WTC11 (cell line): ENCODE measurements around the gene NXF1. TPM values are rescaled to one million over a fixed set of nuclear protein-coding genes. Genes with fewer than 3 reads are reported as not detected.

Source experiments
- ATAC-seq: fragments of 200-7000 bp; cut with Tn5 transposase; 2 replicates; pipeline ENCODE4 v1.10.0; 2021; ENCODE audit warnings: mild to moderate bottlenecking, moderate library complexity
- CTCF ChIA-PET: fragments of 300-600 bp; sonication (Branson Sonifier 250); formaldehyde crosslinking; loops from one replicate; lab custom pipeline; 2021; ENCODE audit warnings: antibody characterized with exemption; lab: Charles Lee
- POLR2A ChIA-PET: fragments of 350-600 bp; sonication (Branson Sonifier 250); formaldehyde crosslinking; loops from one replicate; lab custom pipeline; 2021; ENCODE audit warnings: antibody characterized with exemption; lab: Charles Lee
- DNase-seq: peaks from one replicate; pipeline ENCODE4 v3.0.0; 2021; ENCODE audit warnings: low spot score
- H3K27ac Mint-ChIP-seq: 2 replicates; pipeline ENCODE4 v1.8.0; 2021; ENCODE audit warnings: mixed read lengths
- H3K27me3 Mint-ChIP-seq: 2 replicates; pipeline ENCODE4 v1.8.0; 2021; ENCODE audit warnings: low read depth, mild to moderate bottlenecking, moderate library complexity, mixed read lengths
- H3K36me3 Mint-ChIP-seq: 2 replicates; pipeline ENCODE4 v1.8.0; 2021; ENCODE audit warnings: mixed read lengths
- H3K4me1 Mint-ChIP-seq: 2 replicates; pipeline ENCODE4 v1.8.0; 2022; ENCODE audit warnings: mixed read lengths
- H3K4me3 Mint-ChIP-seq: 2 replicates; pipeline ENCODE4 v1.8.0; 2021; ENCODE audit warnings: mild to moderate bottlenecking, moderate library complexity, mixed read lengths
- H3K9me3 Mint-ChIP-seq: 2 replicates; pipeline ENCODE4 v1.8.0; 2021; ENCODE audit warnings: mixed read lengths
- FOXJ3 ChIP-seq: sonication (generic); formaldehyde crosslinking; IDR thresholded peaks from 2 replicates; pipeline ENCODE4 v1.9.0; 2021; ENCODE audit warnings: missing genetic modification reagents, mild to moderate bottlenecking, borderline replicate concordance
- FOXK1 ChIP-seq: sonication (generic); formaldehyde crosslinking; IDR thresholded peaks from 2 replicates; pipeline ENCODE4 v1.8.0; 2022; ENCODE audit warnings: mild to moderate bottlenecking, moderate library complexity, missing genetic modification reagents
- GRHL2 ChIP-seq: fragments of 250-450 bp; sonication (Bioruptor Pico); IDR thresholded peaks from 2 replicates; pipeline ENCODE4 v1.8.0; 2022; ENCODE audit warnings: mild to moderate bottlenecking, moderate library complexity; ENCODE audit not compliant: insufficient replicate concordance, severe bottlenecking
- GTF2I ChIP-seq: fragments of 250-450 bp; sonication (Bioruptor Pico); conservative IDR thresholded peaks from 2 replicates; pipeline ENCODE4 v1.4.0; 2021; ENCODE audit warnings: mild to moderate bottlenecking
- JAZF1 ChIP-seq: fragments of 250-450 bp; sonication (Bioruptor Pico); IDR thresholded peaks from 2 replicates; pipeline ENCODE4 v1.9.0; 2021; ENCODE audit warnings: moderate library complexity, mild to moderate bottlenecking, inconsistent platforms
- KAT7 ChIP-seq: sonication (generic); formaldehyde crosslinking; IDR thresholded peaks from 2 replicates; pipeline ENCODE4 v1.8.1; 2023; ENCODE audit warnings: missing genetic modification reagents, mild to moderate bottlenecking, borderline replicate concordance
- MYBL2 ChIP-seq: sonication (generic); formaldehyde crosslinking; IDR thresholded peaks from 2 replicates; pipeline ENCODE4 v1.8.1; 2023; ENCODE audit warnings: mild to moderate bottlenecking, moderate library complexity, missing genetic modification reagents
- NFYB ChIP-seq: sonication (generic); formaldehyde crosslinking; conservative IDR thresholded peaks from 2 replicates; pipeline ENCODE4 v1.8.0; 2022; ENCODE audit warnings: low read depth, missing genetic modification reagents
- OVOL2 ChIP-seq: fragments of 250-450 bp; sonication (Bioruptor Pico); IDR thresholded peaks from 2 replicates; pipeline ENCODE4 v1.9.0; 2021; ENCODE audit warnings: mild to moderate bottlenecking, borderline replicate concordance
- TEAD1 ChIP-seq: sonication (generic); formaldehyde crosslinking; IDR thresholded peaks from 2 replicates; pipeline ENCODE4 v1.8.0; 2022; ENCODE audit warnings: mild to moderate bottlenecking, missing genetic modification reagents
- TEAD4 ChIP-seq: sonication (generic); formaldehyde crosslinking; IDR thresholded peaks from 2 replicates; pipeline ENCODE4 v1.8.0; 2022; ENCODE audit warnings: mild to moderate bottlenecking, missing genetic modification reagents
- ZBTB21 ChIP-seq: sonication (generic); formaldehyde crosslinking; IDR thresholded peaks from 2 replicates; pipeline ENCODE4 v1.8.1; 2023; ENCODE audit warnings: mild to moderate bottlenecking, missing genetic modification reagents, borderline replicate concordance
- ZNF219 ChIP-seq: sonication (generic); formaldehyde crosslinking; IDR thresholded peaks from 2 replicates; pipeline ENCODE4 v1.8.0; 2023; ENCODE audit warnings: missing genetic modification reagents, mild to moderate bottlenecking, borderline replicate concordance
- ZNF396 ChIP-seq: fragments of 250-450 bp; sonication (Bioruptor Pico); IDR thresholded peaks from 2 replicates; pipeline ENCODE4 v1.8.0; 2021; ENCODE audit warnings: mild to moderate bottlenecking, moderate library complexity, borderline replicate concordance
- ZNF423 ChIP-seq: fragments of 250-450 bp; sonication (Bioruptor Pico); IDR thresholded peaks from 2 replicates; pipeline ENCODE4 v2.1.2; 2022; ENCODE audit warnings: mild to moderate bottlenecking, moderate library complexity
- total RNA-seq: library from RNA; stranded (reverse); gene quantifications from 3 replicates; pipeline ENCODE4 v1.2.3, GENCODE V29; 2021
- TF ChIP-seq, protein P1 (sequence below): sonication (generic); formaldehyde crosslinking; IDR thresholded peaks from 2 replicates; pipeline ENCODE4 v1.8.0; 2022; ENCODE audit warnings: mild to moderate bottlenecking, missing genetic modification reagents
- TF ChIP-seq, protein P2 (sequence below): sonication (generic); formaldehyde crosslinking; IDR thresholded peaks from 2 replicates; pipeline ENCODE4 v1.8.1; 2023; ENCODE audit warnings: mild to moderate bottlenecking, missing genetic modification reagents
- TF ChIP-seq, protein P3 (sequence below): sonication (generic); formaldehyde crosslinking; IDR thresholded peaks from 2 replicates; pipeline ENCODE4 v1.8.0; 2022; ENCODE audit warnings: missing genetic modification reagents
- TF ChIP-seq, protein P4 (sequence below): sonication (generic); formaldehyde crosslinking; IDR thresholded peaks from 2 replicates; pipeline ENCODE4 v1.8.1; 2022; ENCODE audit warnings: missing genetic modification reagents, borderline replicate concordance
- TF ChIP-seq, protein P5 (sequence below): sonication (generic); formaldehyde crosslinking; IDR thresholded peaks from 2 replicates; pipeline ENCODE4 v1.8.1; 2023; ENCODE audit warnings: mild to moderate bottlenecking, missing genetic modification reagents, moderate library complexity
- TF ChIP-seq, protein P6 (sequence below): sonication (generic); formaldehyde crosslinking; IDR thresholded peaks from 2 replicates; pipeline ENCODE4 v1.8.1; 2023; ENCODE audit warnings: mild to moderate bottlenecking, missing genetic modification reagents, moderate library complexity
- TF ChIP-seq, protein P7 (sequence below): fragments of 200-600 bp; IDR thresholded peaks from 2 replicates; pipeline ENCODE4 v1.8.0; 2022; ENCODE audit warnings: antibody characterized with exemption

NXF1 gene
- total RNA-seq, 1 experiment from 2014 or later: 43.2 TPM

DNA sequence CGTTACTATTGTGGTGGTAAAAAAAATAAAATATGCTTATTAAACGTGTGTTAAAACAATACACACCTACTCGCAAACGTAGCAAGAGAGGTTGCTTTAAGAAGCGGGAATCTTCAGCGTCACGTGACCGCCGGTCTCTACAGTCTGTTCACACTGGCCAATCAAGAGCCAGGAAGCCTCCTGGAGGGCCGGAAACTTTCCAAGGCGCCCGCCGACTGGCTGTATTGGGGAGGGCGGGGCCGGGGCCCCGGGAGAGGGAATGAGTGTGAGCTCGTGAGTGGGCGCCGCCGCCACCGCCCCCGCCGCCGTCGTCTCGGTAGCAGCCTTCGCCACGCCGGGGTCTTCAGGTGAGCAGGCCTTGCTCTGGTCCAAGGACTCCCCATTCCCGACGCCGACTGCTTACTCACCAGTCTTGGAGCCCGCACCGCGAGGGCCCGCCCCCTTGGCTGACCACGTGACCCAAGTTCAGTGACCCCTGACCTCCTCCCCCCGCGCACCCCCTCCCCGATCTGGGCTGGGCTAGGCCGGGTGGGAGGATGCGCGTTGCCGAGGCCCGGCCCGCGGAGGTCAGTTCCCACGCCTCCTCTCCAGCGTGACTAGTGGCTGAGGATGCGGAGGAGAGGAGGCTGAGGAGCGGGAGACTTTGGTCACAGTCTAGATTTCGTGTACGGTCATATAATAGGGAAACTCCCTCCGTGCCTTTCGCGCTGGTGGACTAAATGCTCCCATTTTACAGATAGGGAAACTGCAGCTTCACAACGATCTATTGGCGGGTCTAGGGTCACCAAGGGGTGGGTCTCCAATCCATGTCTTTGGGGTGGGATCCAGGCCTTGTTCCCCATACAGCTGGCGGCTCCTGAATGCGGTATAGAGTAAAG lies 33.9 kb downstream of the NXF1 start, which contains the start of gene TAF6L (continued):
- TF ChIP-seq ZNF396 (CRISPR knock-in tag) (no peak), GTF2I (CRISPR knock-in tag) (peak; percentile 93), JAZF1 (no peak), FOXK1 (CRISPR knock-in tag) (peak; percentile 63; the same call in 1 of the 2 replicates), KAT7 (CRISPR knock-in tag) (peak; percentile 47; the same call in 1 of the 2 replicates), GRHL2 (CRISPR knock-in tag) (no peak), TEAD1 (CRISPR knock-in tag) (peak; percentile 41; the same call in 1 of the 2 replicates), ZNF219 (CRISPR knock-in tag) (peak; percentile 31; the same call in 1 of the 2 replicates), FOXJ3 (CRISPR knock-in tag) (no peak), OVOL2 (CRISPR knock-in tag) (no peak)
- TF ChIP-seq, protein P1, sequence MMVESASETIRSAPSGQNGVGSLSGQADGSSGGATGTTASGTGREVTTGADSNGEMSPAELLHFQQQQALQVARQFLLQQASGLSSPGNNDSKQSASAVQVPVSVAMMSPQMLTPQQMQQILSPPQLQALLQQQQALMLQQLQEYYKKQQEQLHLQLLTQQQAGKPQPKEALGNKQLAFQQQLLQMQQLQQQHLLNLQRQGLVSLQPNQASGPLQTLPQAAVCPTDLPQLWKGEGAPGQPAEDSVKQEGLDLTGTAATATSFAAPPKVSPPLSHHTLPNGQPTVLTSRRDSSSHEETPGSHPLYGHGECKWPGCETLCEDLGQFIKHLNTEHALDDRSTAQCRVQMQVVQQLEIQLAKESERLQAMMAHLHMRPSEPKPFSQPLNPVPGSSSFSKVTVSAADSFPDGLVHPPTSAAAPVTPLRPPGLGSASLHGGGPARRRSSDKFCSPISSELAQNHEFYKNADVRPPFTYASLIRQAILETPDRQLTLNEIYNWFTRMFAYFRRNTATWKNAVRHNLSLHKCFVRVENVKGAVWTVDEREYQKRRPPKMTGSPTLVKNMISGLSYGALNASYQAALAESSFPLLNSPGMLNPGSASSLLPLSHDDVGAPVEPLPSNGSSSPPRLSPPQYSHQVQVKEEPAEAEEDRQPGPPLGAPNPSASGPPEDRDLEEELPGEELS (CRISPR knock-in tag): no peak
- TF ChIP-seq, protein P2, sequence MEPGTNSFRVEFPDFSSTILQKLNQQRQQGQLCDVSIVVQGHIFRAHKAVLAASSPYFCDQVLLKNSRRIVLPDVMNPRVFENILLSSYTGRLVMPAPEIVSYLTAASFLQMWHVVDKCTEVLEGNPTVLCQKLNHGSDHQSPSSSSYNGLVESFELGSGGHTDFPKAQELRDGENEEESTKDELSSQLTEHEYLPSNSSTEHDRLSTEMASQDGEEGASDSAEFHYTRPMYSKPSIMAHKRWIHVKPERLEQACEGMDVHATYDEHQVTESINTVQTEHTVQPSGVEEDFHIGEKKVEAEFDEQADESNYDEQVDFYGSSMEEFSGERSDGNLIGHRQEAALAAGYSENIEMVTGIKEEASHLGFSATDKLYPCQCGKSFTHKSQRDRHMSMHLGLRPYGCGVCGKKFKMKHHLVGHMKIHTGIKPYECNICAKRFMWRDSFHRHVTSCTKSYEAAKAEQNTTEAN (CRISPR knock-in tag): no peak
- TF ChIP-seq, protein P3, sequence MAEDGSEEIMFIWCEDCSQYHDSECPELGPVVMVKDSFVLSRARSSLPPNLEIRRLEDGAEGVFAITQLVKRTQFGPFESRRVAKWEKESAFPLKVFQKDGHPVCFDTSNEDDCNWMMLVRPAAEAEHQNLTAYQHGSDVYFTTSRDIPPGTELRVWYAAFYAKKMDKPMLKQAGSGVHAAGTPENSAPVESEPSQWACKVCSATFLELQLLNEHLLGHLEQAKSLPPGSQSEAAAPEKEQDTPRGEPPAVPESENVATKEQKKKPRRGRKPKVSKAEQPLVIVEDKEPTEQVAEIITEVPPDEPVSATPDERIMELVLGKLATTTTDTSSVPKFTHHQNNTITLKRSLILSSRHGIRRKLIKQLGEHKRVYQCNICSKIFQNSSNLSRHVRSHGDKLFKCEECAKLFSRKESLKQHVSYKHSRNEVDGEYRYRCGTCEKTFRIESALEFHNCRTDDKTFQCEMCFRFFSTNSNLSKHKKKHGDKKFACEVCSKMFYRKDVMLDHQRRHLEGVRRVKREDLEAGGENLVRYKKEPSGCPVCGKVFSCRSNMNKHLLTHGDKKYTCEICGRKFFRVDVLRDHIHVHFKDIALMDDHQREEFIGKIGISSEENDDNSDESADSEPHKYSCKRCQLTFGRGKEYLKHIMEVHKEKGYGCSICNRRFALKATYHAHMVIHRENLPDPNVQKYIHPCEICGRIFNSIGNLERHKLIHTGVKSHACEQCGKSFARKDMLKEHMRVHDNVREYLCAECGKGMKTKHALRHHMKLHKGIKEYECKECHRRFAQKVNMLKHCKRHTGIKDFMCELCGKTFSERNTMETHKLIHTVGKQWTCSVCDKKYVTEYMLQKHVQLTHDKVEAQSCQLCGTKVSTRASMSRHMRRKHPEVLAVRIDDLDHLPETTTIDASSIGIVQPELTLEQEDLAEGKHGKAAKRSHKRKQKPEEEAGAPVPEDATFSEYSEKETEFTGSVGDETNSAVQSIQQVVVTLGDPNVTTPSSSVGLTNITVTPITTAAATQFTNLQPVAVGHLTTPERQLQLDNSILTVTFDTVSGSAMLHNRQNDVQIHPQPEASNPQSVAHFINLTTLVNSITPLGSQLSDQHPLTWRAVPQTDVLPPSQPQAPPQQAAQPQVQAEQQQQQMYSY (CRISPR knock-in tag): peak; percentile 53

DNA sequence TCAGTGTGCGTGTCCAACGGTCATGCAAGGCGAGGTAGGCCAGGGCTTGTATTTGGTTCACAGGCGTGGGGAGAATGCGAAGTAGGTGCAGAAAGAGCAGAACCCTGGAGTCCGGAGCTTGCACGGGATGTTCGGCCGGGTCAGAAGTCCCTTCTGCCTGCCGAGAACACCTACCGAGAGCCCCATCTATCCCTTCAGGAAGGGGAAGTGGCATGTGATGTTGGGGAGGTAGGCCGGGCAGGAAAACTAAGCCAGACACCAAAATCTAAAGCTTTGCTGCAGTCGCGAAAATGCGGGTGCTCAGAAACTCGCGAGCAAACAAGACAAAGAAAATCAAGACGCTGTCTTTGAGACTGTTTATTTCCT lies 34.5 kb downstream of the NXF1 start:
- Mint-ChIP-seq H3K4me1 (peaks cover 14% of the 10 kb centered on the region), H3K27me3 (no peaks in the 10 kb centered on the region; the same call in 1 of the 2 replicates), H3K27ac (peak overlapping the region; percentile 98), H3K9me3 (no peaks in the 10 kb centered on the region), H3K36me3 (peaks cover 21% of the 10 kb centered on the region), H3K4me3 (peak overlapping the region; percentile 88)
- DNase-seq: no peak
- ChIA-PET POLR2A (interaction anchor here (0.6 to 5.3 kb wide), 8 partner anchors 13 to 1385 kb away, joined by 4 to 25 read pairs (median 5); partner anchors contain the start of genes BSCL2, C11orf98, CSKMT and STX5), CTCF (interaction anchor here (0.6 to 11.6 kb wide), 17 partner anchors 11 to 346 kb away, joined by 3 to 121 read pairs (median 7); partner anchors contain the start of genes BSCL2, C11orf98, CSKMT and GNG3)
- peak; percentile 14 for ATAC-seq
- TF ChIP-seq NFYB (CRISPR knock-in tag): no peak
- no peak for TF ChIP-seq TEAD4 (CRISPR knock-in tag)
- TF ChIP-seq, protein P4, sequence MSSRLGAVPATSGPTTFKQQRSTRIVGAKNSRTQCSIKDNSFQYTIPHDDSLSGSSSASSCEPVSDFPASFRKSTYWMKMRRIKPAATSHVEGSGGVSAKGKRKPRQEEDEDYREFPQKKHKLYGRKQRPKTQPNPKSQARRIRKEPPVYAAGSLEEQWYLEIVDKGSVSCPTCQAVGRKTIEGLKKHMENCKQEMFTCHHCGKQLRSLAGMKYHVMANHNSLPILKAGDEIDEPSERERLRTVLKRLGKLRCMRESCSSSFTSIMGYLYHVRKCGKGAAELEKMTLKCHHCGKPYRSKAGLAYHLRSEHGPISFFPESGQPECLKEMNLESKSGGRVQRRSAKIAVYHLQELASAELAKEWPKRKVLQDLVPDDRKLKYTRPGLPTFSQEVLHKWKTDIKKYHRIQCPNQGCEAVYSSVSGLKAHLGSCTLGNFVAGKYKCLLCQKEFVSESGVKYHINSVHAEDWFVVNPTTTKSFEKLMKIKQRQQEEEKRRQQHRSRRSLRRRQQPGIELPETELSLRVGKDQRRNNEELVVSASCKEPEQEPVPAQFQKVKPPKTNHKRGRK (CRISPR knock-in tag): 0 out of 2 replicates have a peak, but pooled peaks have one; percentile 14
- no peak for TF ChIP-seq ZNF423 (CRISPR knock-in tag)
- TF ChIP-seq, protein P5, sequence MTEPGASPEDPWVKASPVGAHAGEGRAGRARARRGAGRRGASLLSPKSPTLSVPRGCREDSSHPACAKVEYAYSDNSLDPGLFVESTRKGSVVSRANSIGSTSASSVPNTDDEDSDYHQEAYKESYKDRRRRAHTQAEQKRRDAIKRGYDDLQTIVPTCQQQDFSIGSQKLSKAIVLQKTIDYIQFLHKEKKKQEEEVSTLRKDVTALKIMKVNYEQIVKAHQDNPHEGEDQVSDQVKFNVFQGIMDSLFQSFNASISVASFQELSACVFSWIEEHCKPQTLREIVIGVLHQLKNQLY (CRISPR knock-in tag): no peak
- TF ChIP-seq KAT7 (CRISPR knock-in tag): no peak
- TF ChIP-seq ZBTB21 (CRISPR knock-in tag): no peak
- no peak for TF ChIP-seq MYBL2 (CRISPR knock-in tag)
- TF ChIP-seq, protein P6, sequence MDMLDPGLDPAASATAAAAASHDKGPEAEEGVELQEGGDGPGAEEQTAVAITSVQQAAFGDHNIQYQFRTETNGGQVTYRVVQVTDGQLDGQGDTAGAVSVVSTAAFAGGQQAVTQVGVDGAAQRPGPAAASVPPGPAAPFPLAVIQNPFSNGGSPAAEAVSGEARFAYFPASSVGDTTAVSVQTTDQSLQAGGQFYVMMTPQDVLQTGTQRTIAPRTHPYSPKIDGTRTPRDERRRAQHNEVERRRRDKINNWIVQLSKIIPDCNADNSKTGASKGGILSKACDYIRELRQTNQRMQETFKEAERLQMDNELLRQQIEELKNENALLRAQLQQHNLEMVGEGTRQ (CRISPR knock-in tag): no peak
- TF ChIP-seq, protein P7, sequence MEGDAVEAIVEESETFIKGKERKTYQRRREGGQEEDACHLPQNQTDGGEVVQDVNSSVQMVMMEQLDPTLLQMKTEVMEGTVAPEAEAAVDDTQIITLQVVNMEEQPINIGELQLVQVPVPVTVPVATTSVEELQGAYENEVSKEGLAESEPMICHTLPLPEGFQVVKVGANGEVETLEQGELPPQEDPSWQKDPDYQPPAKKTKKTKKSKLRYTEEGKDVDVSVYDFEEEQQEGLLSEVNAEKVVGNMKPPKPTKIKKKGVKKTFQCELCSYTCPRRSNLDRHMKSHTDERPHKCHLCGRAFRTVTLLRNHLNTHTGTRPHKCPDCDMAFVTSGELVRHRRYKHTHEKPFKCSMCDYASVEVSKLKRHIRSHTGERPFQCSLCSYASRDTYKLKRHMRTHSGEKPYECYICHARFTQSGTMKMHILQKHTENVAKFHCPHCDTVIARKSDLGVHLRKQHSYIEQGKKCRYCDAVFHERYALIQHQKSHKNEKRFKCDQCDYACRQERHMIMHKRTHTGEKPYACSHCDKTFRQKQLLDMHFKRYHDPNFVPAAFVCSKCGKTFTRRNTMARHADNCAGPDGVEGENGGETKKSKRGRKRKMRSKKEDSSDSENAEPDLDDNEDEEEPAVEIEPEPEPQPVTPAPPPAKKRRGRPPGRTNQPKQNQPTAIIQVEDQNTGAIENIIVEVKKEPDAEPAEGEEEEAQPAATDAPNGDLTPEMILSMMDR: no peak
- TF ChIP-seq JAZF1: no peak
